ENCODE data around the gene OSBPL3.

DNA sequence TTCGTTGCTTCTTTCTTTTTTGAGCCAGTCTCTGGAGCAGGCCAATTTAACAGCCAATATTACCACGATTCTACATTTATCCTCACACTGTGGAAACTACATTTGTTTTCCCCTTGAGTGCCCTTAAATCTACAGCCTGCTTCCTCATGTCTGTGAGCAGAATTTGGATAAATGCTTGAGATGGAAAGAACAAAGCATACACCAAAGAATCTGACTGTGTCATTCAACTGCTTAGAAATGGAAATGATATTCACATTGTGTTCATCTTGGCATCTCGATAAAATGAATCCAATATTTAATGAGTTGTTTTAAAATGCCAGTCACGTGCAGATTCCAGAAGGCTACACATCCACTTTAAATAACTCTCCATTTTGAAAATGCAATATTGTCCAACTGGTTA lies 181.7 kb downstream of the OSBPL3 start:
- TF ChIP-seq, protein P1, sequence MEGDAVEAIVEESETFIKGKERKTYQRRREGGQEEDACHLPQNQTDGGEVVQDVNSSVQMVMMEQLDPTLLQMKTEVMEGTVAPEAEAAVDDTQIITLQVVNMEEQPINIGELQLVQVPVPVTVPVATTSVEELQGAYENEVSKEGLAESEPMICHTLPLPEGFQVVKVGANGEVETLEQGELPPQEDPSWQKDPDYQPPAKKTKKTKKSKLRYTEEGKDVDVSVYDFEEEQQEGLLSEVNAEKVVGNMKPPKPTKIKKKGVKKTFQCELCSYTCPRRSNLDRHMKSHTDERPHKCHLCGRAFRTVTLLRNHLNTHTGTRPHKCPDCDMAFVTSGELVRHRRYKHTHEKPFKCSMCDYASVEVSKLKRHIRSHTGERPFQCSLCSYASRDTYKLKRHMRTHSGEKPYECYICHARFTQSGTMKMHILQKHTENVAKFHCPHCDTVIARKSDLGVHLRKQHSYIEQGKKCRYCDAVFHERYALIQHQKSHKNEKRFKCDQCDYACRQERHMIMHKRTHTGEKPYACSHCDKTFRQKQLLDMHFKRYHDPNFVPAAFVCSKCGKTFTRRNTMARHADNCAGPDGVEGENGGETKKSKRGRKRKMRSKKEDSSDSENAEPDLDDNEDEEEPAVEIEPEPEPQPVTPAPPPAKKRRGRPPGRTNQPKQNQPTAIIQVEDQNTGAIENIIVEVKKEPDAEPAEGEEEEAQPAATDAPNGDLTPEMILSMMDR (IDR thresholded peaks at IDR 0.05; ENCODE audit: insufficient read depth, low read length, poor library complexity, severe bottlenecking), result no peak
- TF ChIP-seq EZH2phosphoT487 (conservative IDR thresholded peaks at IDR 0.05; ENCODE audit: low read length), result no peak
